HUDEP-2 (cell line): ENCODE measurements around the gene TNNT2.

Source experiments
- DNase-seq, 76 experiments: peaks; one replicate each; lab custom pipeline; 2025; ENCODE audit not compliant: unreplicated experiment in 76 of 76; lab: John Stamatoyannopoulos, UW

Gene TNNT2

DNA sequence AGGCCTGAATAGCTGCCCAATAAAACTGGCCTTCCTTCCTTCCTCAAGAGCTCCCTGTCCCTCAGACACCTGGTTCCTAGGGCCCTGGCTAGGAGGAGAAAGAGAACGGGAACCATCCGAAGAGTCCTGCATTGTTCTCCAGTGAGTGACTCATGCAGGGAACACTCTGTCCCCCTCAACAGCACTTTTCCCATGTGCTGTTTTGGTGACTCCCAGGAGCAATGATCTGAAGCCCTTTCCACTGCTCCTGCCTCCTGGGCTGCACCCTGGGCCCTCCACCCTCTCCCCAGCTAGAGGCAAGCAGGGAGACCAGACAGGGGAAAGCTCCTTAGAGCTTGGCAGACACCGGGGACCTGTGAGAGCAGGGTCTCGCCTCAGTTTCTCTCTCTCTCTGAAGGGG lies 18.9 kb downstream of the TNNT2 start:
- DNase-seq: no peak

- no peak for DNase-seq
These were observed 19.7 kb downstream of the TNNT2 start for GRCh38 chr1:201357636-201358348.

- no peak for DNase-seq
These were observed 20.3 kb downstream of the TNNT2 start for GRCh38 chr1:201357211-201357610.

- DNase-seq: no peak
These were observed 20.8 kb downstream of the TNNT2 start for GRCh38 chr1:201356701-201357100.

GRCh38 chr1:201356236-201356635 lies 21.2 kb downstream of the TNNT2 start:
- DNase-seq: no peak

- no peak for DNase-seq
These were observed 22.0 kb downstream of the TNNT2 start for GRCh38 chr1:201355471-201355870.

DNA sequence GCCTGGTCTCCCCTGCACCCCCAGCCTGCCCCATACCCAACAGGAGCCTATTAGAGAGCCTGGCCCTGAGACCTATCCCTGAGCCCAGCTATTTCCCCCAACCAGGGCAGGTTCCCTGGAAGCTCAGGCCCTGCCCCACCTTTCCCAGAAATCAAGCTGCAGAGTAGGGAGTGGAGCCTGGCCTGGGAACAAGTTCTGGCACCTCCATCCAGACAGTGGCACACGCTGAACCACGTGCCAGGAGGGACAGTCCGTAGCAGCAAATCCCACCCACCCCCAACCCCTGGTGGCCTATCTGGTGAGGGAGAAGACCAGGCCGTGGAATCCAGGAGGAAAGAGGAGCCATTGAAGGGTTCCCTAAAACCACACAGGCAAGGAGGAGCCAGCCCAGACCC lies 22.6 kb downstream of the TNNT2 start:
- no peak for DNase-seq

- no peak for DNase-seq
These were observed 23.2 kb downstream of the TNNT2 start for GRCh38 chr1:201354151-201354900.

DNA sequence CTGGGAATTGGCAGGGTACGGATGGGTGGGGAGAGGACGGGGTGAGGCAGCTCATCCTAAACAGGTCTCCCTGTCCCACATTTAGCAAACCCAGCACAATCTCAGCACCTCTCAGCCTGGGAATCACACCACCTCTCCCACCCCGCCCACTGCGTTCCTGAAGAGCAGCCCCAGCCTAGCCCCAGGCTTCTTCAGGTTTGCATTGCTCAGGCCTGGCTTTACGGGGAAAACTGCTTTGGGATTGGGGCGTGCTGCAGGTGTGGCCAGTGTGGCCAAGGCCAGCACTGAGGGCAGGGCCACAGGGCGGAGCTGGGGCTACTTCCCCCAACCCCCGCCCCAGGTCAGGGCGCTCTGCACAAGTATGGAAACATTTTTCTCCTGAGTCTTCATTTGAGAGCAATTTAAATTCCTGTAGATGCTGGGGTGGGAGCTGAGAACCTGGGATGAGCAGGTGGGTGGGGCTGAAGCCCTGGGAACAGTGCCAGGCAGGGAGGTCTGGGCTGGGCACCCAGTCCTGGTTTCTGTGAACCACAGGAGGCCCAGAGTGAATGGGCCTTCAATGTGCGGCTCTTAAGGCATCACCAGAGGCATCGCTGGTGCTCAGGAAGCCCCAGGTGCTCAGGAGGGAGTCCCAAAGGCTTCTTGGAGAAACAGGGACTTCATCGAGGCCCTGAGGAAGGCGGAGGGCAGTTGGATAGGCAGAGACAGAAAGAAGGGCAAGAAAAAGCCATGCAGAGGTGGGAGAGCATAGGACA lies 24.1 kb downstream of the TNNT2 start:
- DNase-seq: no peak

GRCh38 chr1:201351617-201352016 lies 25.9 kb downstream of the TNNT2 start:
- DNase-seq: no peak

DNA sequence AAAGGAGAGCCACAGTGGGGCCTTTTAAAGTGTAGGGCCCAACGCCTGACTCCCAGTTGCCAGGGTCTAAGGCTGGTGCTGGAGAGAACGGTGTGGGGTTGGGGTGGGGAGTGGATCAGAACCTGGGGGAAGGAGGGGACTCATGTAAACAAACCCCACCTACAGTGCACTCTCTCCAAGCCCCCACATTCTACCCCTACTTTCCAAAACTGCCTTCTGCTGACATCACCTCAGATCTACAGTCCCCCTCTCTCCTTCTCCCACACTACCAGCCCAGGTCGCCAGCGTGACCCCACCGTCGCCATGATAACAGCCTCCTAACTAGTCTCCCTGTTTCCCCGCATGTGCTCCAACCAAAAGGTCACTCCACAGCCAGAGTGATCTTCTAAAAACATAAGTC lies 26.6 kb downstream of the TNNT2 start:
- DNase-seq: no peak

- DNase-seq: no peak
These were observed 27.1 kb downstream of the TNNT2 start for GRCh38 chr1:201350361-201350725.

- DNase-seq: no peak
These were observed 28.4 kb downstream of the TNNT2 start for GRCh38 chr1:201349092-201349491.

- DNase-seq: peak in 27 of 76 experiments; percentile 1 to 62 (median 20)
These were observed 29.3 kb downstream of the TNNT2 start for GRCh38 chr1:201348211-201348566.

DNA sequence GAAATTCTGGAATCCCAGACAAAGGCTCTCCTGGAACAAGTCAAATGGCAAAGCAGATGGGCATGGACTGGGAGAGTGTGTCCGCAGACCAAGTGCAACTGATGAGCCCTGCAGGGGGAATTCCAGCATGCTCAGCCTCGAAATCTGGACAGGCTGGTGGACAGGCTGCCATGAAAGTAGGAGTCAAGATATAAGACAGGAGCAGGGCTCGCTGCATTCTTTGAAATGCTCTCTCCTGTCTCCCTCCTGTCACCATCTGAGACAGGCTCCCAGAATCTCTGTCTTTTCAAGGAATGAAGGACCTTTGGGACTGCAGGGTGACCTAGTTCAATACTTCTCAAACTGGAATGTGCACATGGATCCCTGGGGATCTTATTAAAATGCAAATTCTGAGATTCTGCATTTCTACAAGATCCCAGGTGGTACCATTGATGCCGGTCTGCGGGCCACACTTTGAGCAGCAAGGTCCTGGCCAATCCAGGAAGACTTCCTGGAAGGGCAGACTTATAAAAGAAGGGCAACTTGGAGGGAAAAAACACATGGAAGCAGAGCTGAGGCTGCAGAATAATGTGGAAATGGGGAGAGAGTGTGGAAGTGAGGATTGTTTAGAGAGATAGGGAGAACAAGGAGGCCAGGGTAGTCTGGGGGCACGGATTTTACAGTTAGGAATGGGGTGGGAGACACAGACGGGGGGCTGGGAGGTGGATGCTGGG lies 29.8 kb downstream of the TNNT2 start:
- no peak for DNase-seq

GRCh38 chr1:201346987-201347386 lies 30.5 kb downstream of the TNNT2 start:
- DNase-seq: no peak

- DNase-seq: peak in 25 of 76 experiments; percentile 2 to 43 (median 17)
These were observed 31.0 kb downstream of the TNNT2 start for GRCh38 chr1:201346337-201346939.

DNA sequence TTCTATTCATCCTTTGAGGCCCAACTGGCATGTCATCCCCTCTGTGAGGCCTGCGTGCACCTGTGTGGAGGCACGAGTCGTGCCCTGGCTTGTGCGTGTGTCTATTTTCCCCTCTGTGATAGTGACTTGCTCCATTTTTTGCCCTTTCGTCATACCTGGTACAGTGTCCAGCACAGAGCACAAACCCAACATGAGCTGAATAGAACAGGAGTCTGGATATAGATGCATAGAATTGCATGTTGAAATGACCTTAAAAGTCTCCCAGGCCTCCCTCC lies 32.5 kb downstream of the TNNT2 start:
- DNase-seq: no peak

- no peak for DNase-seq
These were observed 33.0 kb downstream of the TNNT2 start for GRCh38 chr1:201344206-201345080.

DNA sequence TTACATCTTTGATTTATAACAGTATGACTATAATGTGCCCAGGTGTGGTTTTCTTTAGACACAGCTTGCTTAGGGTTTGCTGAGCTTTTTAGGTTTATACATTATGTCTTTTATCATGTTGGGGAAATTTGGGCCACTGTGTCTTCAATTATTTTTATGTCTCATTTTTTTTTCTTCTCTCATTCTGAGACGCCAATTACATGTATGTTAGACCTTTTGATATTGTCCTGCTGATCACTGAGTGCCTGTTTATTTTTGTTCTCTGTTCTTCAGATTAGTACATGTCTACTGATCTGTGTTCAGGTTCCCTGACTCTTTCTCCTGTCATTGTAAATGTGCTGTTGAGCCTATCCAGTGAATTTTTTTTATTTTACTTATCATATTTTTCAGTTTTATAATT lies 36.1 kb downstream of the TNNT2 start:
- DNase-seq: no peak
